Tibial nerve (tissue), 4 donors: ENCODE measurements around the gene TMC7. TPM values are rescaled to one million over a fixed set of nuclear protein-coding genes. Genes with fewer than 3 reads are reported as not detected.

Experiments
- DNase-seq, 2 donors: peaks; one replicate each; pipeline ENCODE4 v3.0.0-alpha.2; 2019; ENCODE audit warnings: low spot score in 2 of 2
- H3K27ac ChIP-seq, 4 donors: fragments of 200-600 bp; sonication (generic) in 3 of 4; one replicate each; pipeline ENCODE4 v1.5.1; 2017 to 2019; ENCODE audit warnings: mild to moderate bottlenecking in 1 of 4
- H3K27me3 ChIP-seq, 2 donors: fragments of 200-600 bp; sonication (generic) in 1 of 2; one replicate each; pipeline versions ENCODE4 v1.5.1 to v1.6.0; 2017 to 2019
- H3K36me3 ChIP-seq, 3 donors: fragments of 200-600 bp; sonication (generic); one replicate each; pipeline ENCODE4 v1.5.1; 2018 to 2019
- H3K4me1 ChIP-seq, 4 donors: fragments of 200-600 bp; sonication (generic) in 3 of 4; one replicate each; pipeline ENCODE4 v1.5.1; 2017 to 2019
- H3K4me3 ChIP-seq, 4 donors: fragments of 200-600 bp; sonication (generic) in 3 of 4; one replicate each; pipeline ENCODE4 v1.5.1; 2017 to 2019; ENCODE audit warnings: mild to moderate bottlenecking in 1 of 4, moderate library complexity in 1 of 4
- H3K9me3 ChIP-seq, 4 donors: fragments of 200-600 bp; sonication (generic) in 3 of 4; one replicate each; pipeline ENCODE4 v1.5.1; 2017 to 2019
- CTCF ChIP-seq, 5 experiments: fragments of 200-600 bp in 3 of 5; fragments of 450-650 bp in 2 of 5; sonication (generic) in 3 of 5; IDR thresholded peaks; one replicate each; pipeline ENCODE4 v1.5.1; 2016 to 2019; ENCODE audit warnings: antibody characterized with exemption in 5 of 5, mild to moderate bottlenecking in 3 of 5, moderate library complexity in 2 of 5
- EP300 ChIP-seq, 2 donors: sonication (generic); formaldehyde crosslinking; IDR thresholded peaks; one replicate each; pipeline ENCODE4 v1.6.1; 2017; ENCODE audit warnings: antibody characterized with exemption in 2 of 2, mild to moderate bottlenecking in 1 of 2
- POLR2A ChIP-seq, 2 donors: fragments of 450-650 bp; IDR thresholded peaks; one replicate each; pipeline ENCODE4 v1.6.1; 2017; ENCODE audit warnings: antibody characterized with exemption in 2 of 2, mild to moderate bottlenecking in 2 of 2, moderate library complexity in 2 of 2
- WGBS, 2 donors: methylation state at CpG; one replicate each; pipeline ENCODE4 v1.1.5; 2018; 5-methylcytosine and 5-hydroxymethylcytosine counted together
- total RNA-seq, 4 donors: library from RNA; depleted of rRNA; stranded (reverse); fragments of >200 nt; gene quantifications; one replicate each; pipeline ENCODE4 v1.1.0, GENCODE V29; 2016

TMC7 gene
- total RNA-seq, 4 donors from 2014 or later, result 3.3 to 8.1 (median 4.5) TPM

GRCh38 chr16:19021747-19022146, 38.0 kb downstream of the TMC7 start:
- WGBS, 2 donors, result 88 to 91% methylated on average over 4 of the region's 4 CpGs
- no peaks in the 10 kb centered on the region for H3K4me1 ChIP-seq
- H3K36me3 ChIP-seq, result peaks cover 0 to 41% (median 0%) of the 10 kb centered on the region in 3 donors
- DNase-seq, result no peak
- H3K9me3 ChIP-seq, result peaks cover 0 to 5% (median 0%) of the 10 kb centered on the region in 4 donors
- no peak for TF ChIP-seq EP300 (IDR thresholded peaks at IDR 0.05)
- no peak for TF ChIP-seq POLR2A (IDR thresholded peaks at IDR 0.05)
- TF ChIP-seq CTCF (IDR thresholded peaks at IDR 0.05), result no peak
- H3K27me3 ChIP-seq, result no peaks in the 10 kb centered on the region
- H3K27ac ChIP-seq, result no peak overlapping the region
- no peak overlapping the region for H3K4me3 ChIP-seq

- Histone ChIP-seq H3K9me3 (no peaks in the 10 kb centered on the region), H3K4me3 (no peak overlapping the region), H3K27ac (no peak overlapping the region), H3K27me3 (no peaks in the 10 kb centered on the region), H3K4me1 (no peaks in the 10 kb centered on the region), H3K36me3 (peaks cover 0 to 38% (median 0%) of the 10 kb centered on the region in 3 donors)
- 41 to 43% methylated on average over 3 of the region's 3 CpGs for WGBS, 2 donors
- TF ChIP-seq EP300 (IDR thresholded peaks at IDR 0.05) (no peak), CTCF (IDR thresholded peaks at IDR 0.05) (no peak), POLR2A (IDR thresholded peaks at IDR 0.05) (no peak)
- no peak for DNase-seq
These were observed 43.7 kb downstream of the TMC7 start for GRCh38 chr16:19027416-19027815.

GRCh38 chr16:19029980-19030379, 46.2 kb downstream of the TMC7 start:
- WGBS, 2 donors, result 79 to 81% methylated on average over 6 of the region's 6 CpGs
- Histone ChIP-seq H3K4me1 (no peaks in the 10 kb centered on the region), H3K27me3 (no peaks in the 10 kb centered on the region), H3K9me3 (no peaks in the 10 kb centered on the region), H3K36me3 (peaks cover 0 to 22% (median 0%) of the 10 kb centered on the region in 3 donors), H3K4me3 (no peak overlapping the region), H3K27ac (no peak overlapping the region)
- TF ChIP-seq POLR2A (IDR thresholded peaks at IDR 0.05) (no peak), CTCF (IDR thresholded peaks at IDR 0.05) (no peak), EP300 (IDR thresholded peaks at IDR 0.05) (no peak)
- no peak for DNase-seq

GRCh38 chr16:19031738-19032137, 48.0 kb downstream of the TMC7 start:
- TF ChIP-seq CTCF (IDR thresholded peaks at IDR 0.05), result no peak
- Histone ChIP-seq H3K27me3 (no peaks in the 10 kb centered on the region), H3K36me3 (peaks cover 0 to 39% (median 0%) of the 10 kb centered on the region in 3 donors), H3K4me1 (no peaks in the 10 kb centered on the region), H3K9me3 (peaks cover 0 to 5% (median 0%) of the 10 kb centered on the region in 4 donors), H3K27ac (no peak overlapping the region), H3K4me3 (no peak overlapping the region)
- DNase-seq, result no peak
- WGBS, 2 donors, result 71 to 73% methylated on average over 4 of the region's 4 CpGs

GRCh38 chr16:19033761-19034160, 50.0 kb downstream of the TMC7 start:
- no peak overlapping the region for H3K27ac ChIP-seq
- no peak for DNase-seq
- WGBS, 2 donors, result 95 to 97% methylated on average over 1 of the region's 1 CpG
- TF ChIP-seq CTCF (IDR thresholded peaks at IDR 0.05) (no peak), POLR2A (IDR thresholded peaks at IDR 0.05) (no peak), EP300 (IDR thresholded peaks at IDR 0.05) (no peak)
- no peaks in the 10 kb centered on the region for H3K27me3 ChIP-seq
- no peak overlapping the region for H3K4me3 ChIP-seq
- H3K36me3 ChIP-seq, result peaks cover 0 to 51% (median 0%) of the 10 kb centered on the region in 3 donors
- peaks cover 0 to 8% (median 0%) of the 10 kb centered on the region in 4 donors for H3K9me3 ChIP-seq
- H3K4me1 ChIP-seq, result no peaks in the 10 kb centered on the region
